Measurements from ENCODE around the gene SBF2. TPM values are rescaled to one million over a fixed set of nuclear protein-coding genes. Genes with fewer than 3 reads are reported as not detected.
"Not testable (repeated sequence)": the region's sequence is repeated elsewhere in the genome, so short reads cannot be mapped to it uniquely, and the experiment has no call there.

The SBF2 gene
- total and polyA plus RNA-seq, 11 donors: 10.4 to 33.9 (median 20.9) TPM

DNA sequence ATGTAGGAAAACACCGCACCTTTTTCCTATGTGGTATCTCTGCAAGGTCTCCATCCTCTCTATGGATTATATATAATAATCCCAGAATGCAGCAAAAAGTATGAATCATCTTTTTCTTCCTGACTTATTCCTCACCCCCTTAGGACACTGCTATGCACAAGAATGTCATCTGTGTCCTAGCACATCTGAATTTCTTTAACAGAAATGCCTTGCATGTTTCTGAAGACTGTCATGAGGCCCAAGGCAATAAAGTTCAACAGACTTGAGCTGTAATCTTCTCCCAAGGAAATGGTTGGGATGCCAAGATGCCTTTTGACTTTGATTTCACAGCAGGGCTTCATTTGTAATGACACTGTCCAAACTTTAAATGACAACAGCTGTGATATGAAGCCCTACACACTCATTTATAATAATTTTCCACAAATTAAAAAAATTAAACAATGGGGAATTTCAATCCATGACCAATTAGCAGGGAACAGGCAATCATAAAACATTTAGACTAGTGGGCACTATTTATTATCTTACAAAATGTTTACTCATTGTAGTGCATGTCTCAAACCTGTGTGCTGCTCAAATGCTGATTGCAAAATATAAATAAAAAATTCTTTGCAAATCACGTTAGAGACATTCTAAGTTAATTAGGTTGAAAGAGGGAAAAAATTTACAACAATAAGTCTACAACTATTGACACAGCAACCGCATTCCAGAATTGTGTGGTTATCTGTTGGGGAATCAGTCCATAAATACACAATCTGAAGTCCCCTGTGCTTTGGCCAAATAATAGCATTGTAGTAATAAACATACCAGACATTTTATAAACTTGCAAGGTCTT, 387.8 kb downstream of the SBF2 start:
- 68 to 75% (median 70%) methylated on average over 3 of the region's 3 CpGs for WGBS, 4 donors
- Histone ChIP-seq H3K9me3 (no peaks in the 10 kb centered on the region), H3K36me3 (no peaks in the 10 kb centered on the region), H3K27ac (no peak overlapping the region), H3K4me1 (peaks cover 0 to 8% (median 0%) of the 10 kb centered on the region in 12 donors), H3K27me3 (no peaks in the 10 kb centered on the region), H3K4me3 (no peak overlapping the region)
- no peak for TF ChIP-seq POLR2A (IDR thresholded peaks at IDR 0.05)
- TF ChIP-seq, protein P1, sequence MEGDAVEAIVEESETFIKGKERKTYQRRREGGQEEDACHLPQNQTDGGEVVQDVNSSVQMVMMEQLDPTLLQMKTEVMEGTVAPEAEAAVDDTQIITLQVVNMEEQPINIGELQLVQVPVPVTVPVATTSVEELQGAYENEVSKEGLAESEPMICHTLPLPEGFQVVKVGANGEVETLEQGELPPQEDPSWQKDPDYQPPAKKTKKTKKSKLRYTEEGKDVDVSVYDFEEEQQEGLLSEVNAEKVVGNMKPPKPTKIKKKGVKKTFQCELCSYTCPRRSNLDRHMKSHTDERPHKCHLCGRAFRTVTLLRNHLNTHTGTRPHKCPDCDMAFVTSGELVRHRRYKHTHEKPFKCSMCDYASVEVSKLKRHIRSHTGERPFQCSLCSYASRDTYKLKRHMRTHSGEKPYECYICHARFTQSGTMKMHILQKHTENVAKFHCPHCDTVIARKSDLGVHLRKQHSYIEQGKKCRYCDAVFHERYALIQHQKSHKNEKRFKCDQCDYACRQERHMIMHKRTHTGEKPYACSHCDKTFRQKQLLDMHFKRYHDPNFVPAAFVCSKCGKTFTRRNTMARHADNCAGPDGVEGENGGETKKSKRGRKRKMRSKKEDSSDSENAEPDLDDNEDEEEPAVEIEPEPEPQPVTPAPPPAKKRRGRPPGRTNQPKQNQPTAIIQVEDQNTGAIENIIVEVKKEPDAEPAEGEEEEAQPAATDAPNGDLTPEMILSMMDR (IDR thresholded peaks at IDR 0.05): no peak
- ATAC-seq: no peak
- DNase-seq: no peak
- intact Hi-C loops (cut with DNase I): no loop called here

DNA sequence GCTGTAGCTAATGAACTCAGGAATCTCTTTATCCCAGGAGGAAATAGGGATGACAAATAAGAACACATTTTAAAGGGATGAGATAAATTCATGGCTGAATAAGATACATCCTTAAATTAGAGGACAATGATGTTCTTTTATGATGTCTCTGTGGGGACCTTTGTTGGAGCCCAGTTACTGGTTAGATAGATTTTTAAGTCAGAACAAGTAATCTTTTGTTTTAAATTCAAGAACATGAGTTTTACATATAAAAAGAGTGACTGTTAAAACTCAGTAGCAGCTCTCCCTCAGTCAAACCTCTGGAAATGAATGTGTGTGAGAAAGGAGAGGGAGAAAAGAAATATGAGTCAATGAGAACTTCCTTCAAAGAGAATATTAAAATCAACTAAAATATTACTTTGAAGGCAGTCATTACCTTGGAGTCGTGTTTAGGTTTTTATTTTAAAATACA, 388.5 kb downstream of the SBF2 start:
- H3K27ac ChIP-seq: no peak overlapping the region

DNA sequence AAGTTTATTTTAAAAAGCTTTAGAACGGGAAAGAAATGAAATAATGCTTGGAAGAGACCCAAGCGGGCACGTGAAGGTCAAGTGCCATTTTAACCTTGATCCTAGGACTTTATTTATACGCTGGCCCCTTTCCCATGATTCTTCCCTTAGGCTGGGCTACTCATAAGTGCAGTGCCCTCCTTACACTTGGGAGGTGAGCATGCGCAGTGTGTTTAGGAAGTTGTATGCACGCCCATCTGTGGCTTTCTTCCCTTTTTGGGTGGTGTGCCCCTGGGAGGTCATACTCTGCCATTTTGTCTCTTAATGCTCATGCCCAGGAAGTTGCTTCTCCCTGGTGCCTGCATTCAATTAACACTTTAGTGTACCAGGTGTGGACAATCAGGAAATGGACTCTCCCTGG, 390.4 kb downstream of the SBF2 start:
- H3K27ac ChIP-seq: no peak overlapping the region
- 87 to 89% (median 88%) methylated on average over 6 of the region's 6 CpGs for WGBS, 4 donors
- peaks cover 0 to 8% (median under 1%) of the 10 kb centered on the region in 12 donors for H3K4me1 ChIP-seq
- H3K9me3 ChIP-seq: no peaks in the 10 kb centered on the region
- no peak for DNase-seq
- TF ChIP-seq, protein P1 (IDR thresholded peaks at IDR 0.05): no peak
- no peak for TF ChIP-seq POLR2A (IDR thresholded peaks at IDR 0.05)
- H3K4me3 ChIP-seq: no peak overlapping the region
- no peaks in the 10 kb centered on the region for H3K27me3 ChIP-seq
- intact Hi-C loops (cut with DNase I): no loop called here
- H3K36me3 ChIP-seq: no peaks in the 10 kb centered on the region
- ATAC-seq: no peak

More for the DNA sequence above, 388.5 kb downstream of the SBF2 start:
- Histone ChIP-seq H3K27me3 (no peaks in the 10 kb centered on the region), H3K9me3 (no peaks in the 10 kb centered on the region), H3K36me3 (no peaks in the 10 kb centered on the region), H3K4me3 (no peak overlapping the region), H3K4me1 (peaks cover 0 to 8% (median 0%) of the 10 kb centered on the region in 12 donors)
- WGBS, 4 donors: 64 to 74% (median 70%) methylated on average over 1 of the region's 1 CpG
- no peak for TF ChIP-seq POLR2A (IDR thresholded peaks at IDR 0.05)
- TF ChIP-seq, protein P1 (IDR thresholded peaks at IDR 0.05): no peak
- DNase-seq (no peak), ATAC-seq (no peak)
- intact Hi-C loops (cut with DNase I): no loop called here

DNA sequence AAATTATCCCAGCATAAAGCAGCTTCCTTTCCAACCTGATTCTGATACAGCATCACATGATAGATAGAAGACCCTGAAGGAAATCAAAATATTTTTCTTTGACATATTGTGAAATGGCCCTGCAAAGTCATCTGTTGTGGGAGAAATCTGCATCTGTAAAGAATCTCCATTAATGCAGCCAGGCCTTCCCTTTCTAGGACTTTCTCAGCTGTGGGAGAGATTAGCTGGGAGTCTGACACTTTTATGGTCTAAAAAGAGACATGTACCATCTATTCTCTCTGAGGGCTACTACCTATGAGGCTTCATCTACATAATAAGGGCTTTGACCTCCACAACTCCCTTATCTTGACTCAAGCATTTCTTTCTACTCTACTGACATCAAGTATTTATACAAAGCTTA, 392.1 kb downstream of the SBF2 start:
- intact Hi-C loops (cut with DNase I): no loop called here
- no peaks in the 10 kb centered on the region for H3K9me3 ChIP-seq
- ATAC-seq: no peak
- H3K27me3 ChIP-seq: no peaks in the 10 kb centered on the region
- no peak for DNase-seq
- no peak overlapping the region for H3K4me3 ChIP-seq
- no peak overlapping the region for H3K27ac ChIP-seq
- no peaks in the 10 kb centered on the region for H3K36me3 ChIP-seq
- H3K4me1 ChIP-seq: peaks cover 0 to 6% (median 1%) of the 10 kb centered on the region in 12 donors
- TF ChIP-seq POLR2A (IDR thresholded peaks at IDR 0.05): no peak
- TF ChIP-seq, protein P1 (IDR thresholded peaks at IDR 0.05): no peak

DNA sequence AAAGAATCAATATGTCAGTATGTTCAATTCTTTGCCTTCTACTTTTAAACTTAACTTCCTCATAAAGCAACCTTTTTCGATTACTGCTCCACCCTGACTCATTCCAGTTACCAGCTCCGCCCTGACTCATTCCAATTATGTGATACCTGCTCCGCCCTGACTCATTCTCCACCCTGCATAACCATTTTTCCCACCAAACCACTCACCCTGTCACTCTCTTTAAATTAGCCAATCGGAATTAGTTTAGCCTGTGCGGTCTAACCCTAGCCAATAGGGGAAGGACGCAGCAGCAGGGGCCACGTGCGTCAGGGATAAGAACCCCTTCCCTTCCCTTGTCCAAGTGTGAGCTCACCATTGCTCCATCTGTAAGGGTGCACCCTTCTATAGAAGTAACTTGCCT, 393.8 kb downstream of the SBF2 start:
- H3K9me3 ChIP-seq; H3K4me1 ChIP-seq; DNase-seq; ATAC-seq; H3K4me3 ChIP-seq; H3K27ac ChIP-seq; H3K27me3 ChIP-seq; intact Hi-C loops (cut with DNase I): not testable (repeated sequence)
- H3K36me3 ChIP-seq: peaks cover 0 to 10% (median 1%) of the 10 kb centered on the region in 9 donors
- WGBS, 4 donors: 93 to 96% (median 95%) methylated on average over 8 of the region's 8 CpGs
